OCI-LY1 (cell line): Measurements from ENCODE around the gene MEIKIN.

Experiments used
- EZH2 ChIP-seq: fragments of 200-600 bp; sonication (generic), shearing (Covaris generic); IDR thresholded peaks from 2 replicates; pipeline ENCODE4 v1.8.0; 2017; ENCODE audit warnings: borderline replicate concordance, mixed run types, mild to moderate bottlenecking, antibody characterized with exemption, low read length, moderate library complexity, mixed read lengths
- TF ChIP-seq, protein P1 (sequence below): fragments of 200-600 bp; sonication (generic), shearing (Covaris generic); IDR thresholded peaks from 2 replicates; pipeline ENCODE4 v1.5.1; 2017; ENCODE audit warnings: mild to moderate bottlenecking, antibody characterized with exemption, low read length, moderate library complexity, mixed read lengths

DNA sequence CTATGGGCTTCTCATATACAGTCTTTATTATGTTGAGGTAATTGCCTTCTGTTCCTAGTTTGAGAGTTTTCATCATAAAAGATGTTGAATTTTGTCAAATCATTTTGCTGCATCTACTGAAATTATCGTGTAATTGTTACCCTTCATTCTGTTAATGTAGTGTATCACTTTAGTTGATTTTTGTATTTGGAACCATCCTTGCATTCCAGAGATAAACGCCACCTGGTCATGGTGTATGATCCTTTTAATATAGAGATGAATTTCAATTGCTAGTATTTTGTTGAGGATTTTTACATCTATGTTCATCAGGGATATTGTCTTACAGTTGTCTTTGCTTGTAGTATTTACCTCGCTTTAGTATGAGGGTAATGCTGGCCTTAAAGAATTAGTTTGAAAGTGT, 19.3 kb downstream of the MEIKIN start:
- TF ChIP-seq, protein P1, sequence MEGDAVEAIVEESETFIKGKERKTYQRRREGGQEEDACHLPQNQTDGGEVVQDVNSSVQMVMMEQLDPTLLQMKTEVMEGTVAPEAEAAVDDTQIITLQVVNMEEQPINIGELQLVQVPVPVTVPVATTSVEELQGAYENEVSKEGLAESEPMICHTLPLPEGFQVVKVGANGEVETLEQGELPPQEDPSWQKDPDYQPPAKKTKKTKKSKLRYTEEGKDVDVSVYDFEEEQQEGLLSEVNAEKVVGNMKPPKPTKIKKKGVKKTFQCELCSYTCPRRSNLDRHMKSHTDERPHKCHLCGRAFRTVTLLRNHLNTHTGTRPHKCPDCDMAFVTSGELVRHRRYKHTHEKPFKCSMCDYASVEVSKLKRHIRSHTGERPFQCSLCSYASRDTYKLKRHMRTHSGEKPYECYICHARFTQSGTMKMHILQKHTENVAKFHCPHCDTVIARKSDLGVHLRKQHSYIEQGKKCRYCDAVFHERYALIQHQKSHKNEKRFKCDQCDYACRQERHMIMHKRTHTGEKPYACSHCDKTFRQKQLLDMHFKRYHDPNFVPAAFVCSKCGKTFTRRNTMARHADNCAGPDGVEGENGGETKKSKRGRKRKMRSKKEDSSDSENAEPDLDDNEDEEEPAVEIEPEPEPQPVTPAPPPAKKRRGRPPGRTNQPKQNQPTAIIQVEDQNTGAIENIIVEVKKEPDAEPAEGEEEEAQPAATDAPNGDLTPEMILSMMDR = no peak
- no peak for TF ChIP-seq EZH2
